Stimulated activated CD8-positive, alpha-beta memory T cell treated with anti-CD3 and anti-CD28 coated beads, Interleukin-12 subunit alpha, Interleukin-12 subunit beta, amount 100 ng/mL, for 24 hours (primary cell): ENCODE results near the gene PCDHGB5.
"Not testable (repeated sequence)": the region's sequence is repeated elsewhere in the genome, so short reads cannot be mapped to it uniquely, and the experiment has no call there.

ENCODE experiments used
- DNase-seq: peaks from one replicate; pipeline ENCODE4 v3.0.0-alpha.2; 2020; ENCODE audit errors: extremely low read depth

Gene PCDHGB5

GRCh38 chr5:141375444-141376155 is 22.1 kb upstream of the PCDHGB5 start:
- not testable (repeated sequence) for DNase-seq

GRCh38 chr5:141382469-141383294 is 15.1 kb upstream of the PCDHGB5 start, which contains the start of gene PCDHGA7:
TSS of gene PCDHGA7 (plus strand) at chr5:141382742. CDS start at chr5:141382900, 158 bp downstream.
- no peak for DNase-seq

- no peak for DNase-seq
Measured at GRCh38 chr5:141383345-141383744, 14.4 kb upstream of the PCDHGB5 start.

- DNase-seq, result no peak
Measured at GRCh38 chr5:141384471-141385267, 13.1 kb upstream of the PCDHGB5 start.

- not testable (repeated sequence) for DNase-seq
Measured at GRCh38 chr5:141387557-141388311, 10.0 kb upstream of the PCDHGB5 start, which contains the start of gene PCDHGB4. TSS of gene PCDHGB4 (plus strand) at chr5:141387698. CDS start at chr5:141387885, 187 bp downstream.

GRCh38 chr5:141388661-141389060 is 9.1 kb upstream of the PCDHGB5 start:
- no peak for DNase-seq

GRCh38 chr5:141389153-141390042 is 8.3 kb upstream of the PCDHGB5 start:
- DNase-seq, result no peak

- DNase-seq, result no peak
Measured at GRCh38 chr5:141392429-141393198, 5.1 kb upstream of the PCDHGB5 start, which contains the start of gene PCDHGA8. TSS of gene PCDHGA8 (plus strand) at chr5:141392633. CDS start at chr5:141392814, 181 bp downstream.

GRCh38 chr5:141393267-141393666 is 4.5 kb upstream of the PCDHGB5 start:
- no peak for DNase-seq

GRCh38 chr5:141394401-141395187 is 3.2 kb upstream of the PCDHGB5 start:
- not testable (repeated sequence) for DNase-seq

GRCh38 chr5:141398608-141399007 is 861 bp downstream of the PCDHGB5 start:
- DNase-seq, result no peak

- DNase-seq, result no peak
Measured at GRCh38 chr5:141399555-141400258, 2.0 kb downstream of the PCDHGB5 start.

- DNase-seq, result no peak
Measured at GRCh38 chr5:141402553-141403243, 5.0 kb downstream of the PCDHGB5 start, which contains the start of gene PCDHGA9. TSS of gene PCDHGA9 (plus strand) at chr5:141402778. CDS start at chr5:141402953, 175 bp downstream.

- no peak for DNase-seq
Measured at GRCh38 chr5:141403387-141403786, 5.6 kb downstream of the PCDHGB5 start.

- DNase-seq, result not testable (repeated sequence)
Measured at GRCh38 chr5:141407790-141408505, 10.2 kb downstream of the PCDHGB5 start, which contains the start of gene PCDHGB6. TSS of gene PCDHGB6 (plus strand) at chr5:141408021. CDS start at chr5:141408203, 182 bp downstream.

- DNase-seq, result no peak
Measured at GRCh38 chr5:141409598-141410306, 12.0 kb downstream of the PCDHGB5 start.
